HG03432 (cell line): ENCODE data around the gene MKLN1.
"Not testable (repeated sequence)": the region's sequence is repeated elsewhere in the genome, so short reads cannot be mapped to it uniquely, and the experiment has no call there.

ENCODE experiments used
- ATAC-seq: cut with Tn5 transposase; IDR thresholded peaks from one replicate; pipeline ENCODE4 v1.9.1; 2021; ENCODE audit warnings: mild to moderate bottlenecking, moderate library complexity; ENCODE audit not compliant: unreplicated experiment

Gene MKLN1

DNA sequence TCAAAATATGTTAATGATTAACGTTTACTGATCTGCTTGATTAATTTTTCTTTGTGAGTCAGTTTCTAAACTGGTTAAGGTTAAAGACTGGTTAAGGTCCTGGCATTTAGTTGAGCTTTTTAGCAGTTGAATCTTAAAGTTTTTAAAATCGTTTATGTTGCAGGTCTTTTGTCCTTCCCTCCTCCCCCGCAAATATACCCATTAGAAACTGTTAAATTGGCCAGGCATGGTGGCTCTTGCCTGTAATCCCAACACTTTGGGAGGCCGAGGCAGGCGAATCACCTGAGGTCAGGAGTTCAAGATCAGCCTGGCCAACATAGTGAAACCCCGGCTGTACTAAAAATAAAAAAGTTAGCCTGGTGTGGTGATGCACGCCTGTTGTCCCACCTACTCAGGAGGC, 127.9 kb downstream of the MKLN1 start:
- no peak for ATAC-seq

DNA sequence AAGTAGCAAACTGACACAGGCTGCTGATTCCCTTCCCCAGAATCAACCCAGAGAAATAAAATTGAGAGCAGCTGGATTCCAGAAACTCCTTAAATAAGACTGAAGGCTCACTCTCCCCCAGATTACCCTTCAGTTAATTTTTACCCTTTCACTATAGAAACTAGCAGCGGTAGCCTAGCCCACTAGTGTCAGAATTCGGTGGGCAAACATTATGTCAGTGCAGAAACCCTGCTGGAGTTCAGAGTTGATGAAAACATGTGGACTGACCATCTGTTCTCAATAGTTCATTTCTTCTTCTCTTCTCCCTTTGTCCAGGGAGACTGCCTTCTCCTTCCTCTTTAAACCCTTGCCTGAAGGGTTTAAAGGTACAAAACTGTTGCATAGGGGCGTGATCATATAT, 128.7 kb downstream of the MKLN1 start:
- ATAC-seq = no peak

DNA sequence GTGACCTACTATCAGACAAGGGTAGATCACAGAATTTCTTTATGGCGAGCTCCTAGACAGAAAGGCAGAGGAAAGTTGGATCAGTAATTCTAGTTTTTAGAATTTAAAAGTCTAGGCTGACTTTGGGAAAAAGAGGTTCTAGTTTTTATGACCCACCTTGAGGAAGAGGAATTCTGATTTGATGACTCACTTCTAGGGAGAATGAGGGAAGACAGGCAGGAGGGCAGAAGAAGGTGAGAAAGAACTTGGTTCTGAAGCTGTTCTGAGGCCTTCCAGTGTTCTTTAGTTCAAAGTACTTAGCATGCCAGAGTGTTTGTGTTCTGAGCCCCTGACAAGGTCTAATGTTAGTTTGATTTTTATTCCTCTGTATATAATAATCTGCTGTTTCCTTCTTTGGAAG, 131.6 kb downstream of the MKLN1 start:
- no peak for ATAC-seq

DNA sequence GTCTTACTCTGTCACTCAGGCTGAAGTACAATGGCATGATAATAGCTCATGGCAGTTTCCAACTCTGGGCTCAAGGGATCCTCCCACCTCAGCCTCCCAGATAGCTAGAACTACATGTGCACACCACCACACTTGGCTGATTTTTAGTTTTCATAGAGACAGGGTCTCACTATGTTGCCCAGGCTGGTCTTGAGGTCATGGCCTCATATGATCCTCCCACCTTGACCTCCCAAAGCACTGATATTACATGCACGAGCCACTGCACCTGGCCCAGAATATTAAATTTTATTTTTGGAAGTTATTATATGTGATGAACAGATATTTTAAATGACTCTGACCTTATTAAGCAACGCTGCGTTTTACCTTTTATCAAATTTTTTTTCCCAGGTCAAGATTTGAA, 134.4 kb downstream of the MKLN1 start:
- ATAC-seq = no peak

DNA sequence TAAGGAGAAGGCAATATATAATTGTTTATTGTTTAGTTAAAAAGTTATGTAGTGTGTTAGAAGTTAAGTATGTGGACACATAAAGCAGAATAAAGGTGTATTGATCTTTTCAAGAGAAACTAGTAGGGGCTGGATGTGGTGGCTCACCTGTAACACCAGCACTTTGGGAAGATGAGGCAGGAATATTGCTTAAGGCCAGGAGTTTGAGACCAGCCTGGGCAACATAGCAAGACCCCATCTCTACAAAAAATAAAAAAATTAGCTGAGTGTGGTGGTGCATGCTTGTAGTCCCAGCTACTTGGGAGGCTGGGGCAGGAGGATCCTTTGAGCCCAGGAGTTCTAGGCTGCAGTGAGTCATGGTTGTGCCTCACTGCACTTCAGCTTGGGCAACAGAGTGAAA, 135.0 kb downstream of the MKLN1 start:
- ATAC-seq = not testable (repeated sequence)

DNA sequence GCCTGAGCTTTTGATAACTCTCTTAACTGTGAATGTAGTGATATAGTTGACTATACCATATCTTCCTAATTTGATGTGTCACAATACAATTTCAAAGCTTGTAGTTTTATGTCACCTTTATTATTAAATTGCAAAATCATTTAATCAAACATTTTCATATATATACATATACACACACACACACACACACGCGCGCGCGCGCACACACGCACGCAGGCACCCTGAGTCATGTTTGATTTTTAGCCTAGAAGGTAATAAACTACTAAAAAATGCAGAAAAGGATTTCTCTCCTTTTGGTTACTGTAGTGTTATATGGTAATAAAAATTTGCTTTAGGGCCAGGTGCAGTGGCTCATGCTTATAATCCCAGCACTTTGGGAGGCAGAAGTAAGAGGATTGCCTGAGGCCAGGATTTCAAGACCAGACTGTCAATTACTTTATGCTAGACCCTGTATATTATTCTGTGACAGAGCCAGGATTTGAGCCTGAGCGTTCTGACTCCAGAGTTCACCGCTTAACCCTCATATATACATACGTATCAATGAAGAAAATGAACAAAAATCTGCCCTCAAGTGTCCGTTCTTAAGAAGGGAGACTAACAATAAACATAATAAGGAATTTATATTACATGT, 139.2 kb downstream of the MKLN1 start:
- ATAC-seq = no peak

DNA sequence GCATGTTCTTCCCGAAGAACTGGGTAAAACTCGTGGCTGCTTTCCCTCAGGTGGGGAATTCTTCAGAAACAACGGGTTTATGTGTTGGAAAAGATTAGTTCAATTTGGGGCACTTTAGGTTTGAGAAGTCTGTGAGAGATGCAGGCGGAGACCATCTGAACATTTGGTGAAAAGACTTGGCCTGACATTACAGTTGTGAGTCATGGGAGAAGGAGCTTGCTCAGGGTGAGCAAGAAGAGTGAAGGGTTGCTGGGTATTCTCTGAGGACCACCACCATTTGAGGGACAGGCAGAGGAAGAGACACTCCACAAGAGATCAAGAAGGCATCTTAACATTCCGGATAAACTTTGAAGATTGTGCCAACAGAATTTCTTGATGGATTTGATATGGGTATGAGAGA, 140.1 kb downstream of the MKLN1 start:
- no peak for ATAC-seq

DNA sequence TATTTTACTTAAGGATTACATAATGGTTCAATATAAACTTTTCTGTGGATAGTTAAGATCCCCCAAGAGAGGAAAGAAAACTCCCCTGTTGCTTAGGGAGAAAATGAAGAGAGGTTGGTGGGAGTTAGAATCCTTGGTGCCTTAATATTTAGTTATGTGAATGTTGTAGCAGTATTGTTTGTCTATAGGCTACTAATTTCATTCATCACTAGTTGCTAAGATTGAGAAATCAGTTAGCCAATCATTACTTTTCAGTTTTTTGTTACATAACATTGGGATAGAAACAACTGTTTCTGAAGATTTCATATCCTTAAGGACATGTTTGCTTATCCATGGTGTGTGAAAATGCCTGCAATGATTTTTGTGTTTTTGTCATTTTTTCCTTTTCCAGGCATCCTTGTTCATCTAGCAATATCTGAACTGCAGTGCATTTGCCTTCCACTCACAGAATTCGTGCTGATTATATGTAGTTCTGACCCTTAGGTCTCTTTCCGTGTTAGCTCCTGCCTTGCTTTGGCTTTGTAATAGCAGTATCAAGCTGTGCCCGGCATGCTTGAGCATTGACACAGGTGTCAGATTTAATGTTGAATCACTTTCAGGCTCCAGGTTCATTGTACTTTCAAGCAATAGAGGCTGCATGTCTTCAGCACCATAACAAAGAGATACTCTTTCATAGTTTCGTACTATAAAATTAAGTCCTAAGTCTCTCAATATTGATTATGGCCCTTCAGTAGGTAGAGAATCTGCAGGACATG, 143.8 kb downstream of the MKLN1 start:
- no peak for ATAC-seq

DNA sequence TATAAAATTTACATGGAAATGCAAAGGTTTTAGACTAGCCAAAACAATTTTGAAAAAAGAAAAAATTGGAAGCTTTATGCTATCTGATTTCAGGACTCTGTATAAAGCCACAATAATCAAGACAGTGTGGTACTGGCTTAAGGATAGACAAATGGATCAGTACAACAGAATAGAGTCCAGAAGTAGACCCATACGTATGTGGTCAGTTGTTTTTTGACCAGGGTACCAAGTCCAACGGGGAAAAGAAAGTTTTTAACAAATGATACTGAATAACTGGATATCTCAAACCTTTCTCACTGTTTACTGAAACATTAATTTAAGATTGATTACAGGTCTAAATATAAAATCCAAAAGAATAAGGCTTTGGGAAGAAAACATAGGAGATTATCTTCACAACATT, 149.1 kb downstream of the MKLN1 start:
- no peak for ATAC-seq

DNA sequence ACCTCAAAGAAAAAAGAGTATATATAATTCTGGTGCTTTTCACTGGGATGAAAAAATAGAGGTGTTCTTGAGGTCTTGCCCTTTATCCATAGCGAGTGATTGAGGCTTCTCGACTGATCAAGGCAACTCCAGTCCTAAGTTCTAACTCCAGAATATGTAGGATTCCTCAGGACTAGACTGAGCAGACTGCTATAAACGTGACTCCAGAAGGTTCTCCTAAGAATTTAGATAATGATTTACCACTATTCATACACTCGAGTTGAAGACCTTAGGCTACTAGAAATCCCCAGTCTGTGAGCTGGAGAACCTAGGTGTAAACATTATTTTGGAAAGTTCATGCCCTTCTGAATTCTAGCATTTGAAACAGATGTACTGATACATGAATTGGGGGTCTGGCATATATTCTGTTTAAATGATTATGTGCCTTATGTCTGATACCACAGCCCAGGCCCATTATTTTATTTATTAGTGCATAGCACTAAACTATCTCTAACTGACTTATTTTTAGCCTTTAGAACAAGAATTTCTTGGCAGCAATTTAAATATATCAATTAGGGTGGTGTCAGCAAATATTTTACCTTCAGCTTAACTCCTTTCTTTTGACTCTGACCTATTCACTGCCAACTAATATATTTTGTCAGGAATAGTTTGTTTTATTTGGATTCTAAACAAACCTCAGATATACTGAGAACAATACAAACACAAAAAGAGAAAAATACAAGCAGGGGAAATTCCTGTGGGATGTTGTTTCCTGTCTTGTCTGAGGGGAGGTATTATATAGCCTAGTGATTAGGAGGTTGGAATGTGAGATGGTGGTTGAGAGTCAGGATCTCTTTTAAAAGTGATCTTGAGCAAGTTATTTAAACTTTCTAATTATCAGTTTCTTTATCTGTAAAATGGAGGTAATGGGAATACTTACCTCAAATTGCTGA, 153.0 kb downstream of the MKLN1 start:
- no peak for ATAC-seq

DNA sequence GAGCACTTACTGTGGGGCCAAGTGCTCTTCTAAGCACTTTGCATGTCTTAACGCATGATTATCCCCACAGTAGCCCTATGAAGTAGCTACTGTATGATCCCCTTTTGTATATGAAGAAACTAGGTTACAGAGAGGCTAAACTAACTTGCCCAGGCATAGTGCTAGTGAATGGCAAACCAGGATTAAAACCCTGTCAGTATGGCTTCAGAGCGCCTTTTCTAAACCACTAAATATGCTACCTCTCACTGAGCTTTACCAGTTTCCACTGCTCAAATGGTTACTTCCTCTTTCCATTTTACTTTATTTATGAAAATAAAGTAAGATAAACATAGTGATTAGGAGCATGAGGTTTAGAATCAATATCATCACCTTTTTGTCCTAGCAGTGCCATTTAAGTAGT, 155.1 kb downstream of the MKLN1 start:
- peak; percentile 46 for ATAC-seq

DNA sequence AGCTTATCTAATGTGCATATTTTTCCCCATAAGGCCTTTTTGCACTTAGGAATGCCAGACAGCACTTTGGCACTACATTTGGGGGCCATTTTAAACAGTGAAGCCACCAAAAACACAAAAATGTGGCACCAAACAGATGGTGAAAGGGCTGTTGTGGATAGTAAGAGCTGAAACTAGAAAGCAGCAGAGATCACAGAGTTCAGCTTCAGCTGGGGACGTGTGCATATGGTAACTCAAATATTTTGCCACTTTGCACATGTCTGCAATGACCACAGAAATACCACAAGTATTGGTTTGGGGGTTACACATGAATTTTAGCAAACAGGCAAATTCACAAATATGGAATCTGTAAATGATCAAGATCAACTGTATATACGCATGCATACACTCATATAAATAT, 155.9 kb downstream of the MKLN1 start:
- no peak for ATAC-seq

DNA sequence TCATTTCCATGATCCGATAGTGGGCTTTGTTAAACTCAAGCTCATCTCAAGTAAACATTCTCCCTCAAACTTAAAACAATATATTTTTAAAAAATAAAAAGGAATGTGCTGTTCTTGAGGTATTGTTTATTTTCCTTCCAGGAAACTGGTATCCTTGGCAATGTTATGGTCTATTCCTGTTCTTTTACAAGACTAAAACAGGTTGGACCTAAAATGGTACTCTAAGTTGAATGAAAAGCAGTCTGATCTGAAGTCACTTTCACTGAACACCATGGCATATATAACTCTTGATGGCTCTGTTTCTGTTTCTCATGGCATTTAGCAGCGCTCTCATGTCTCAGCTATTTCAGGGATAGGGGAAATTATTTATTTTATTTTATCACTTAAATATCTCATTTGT, 158.7 kb downstream of the MKLN1 start:
- no peak for ATAC-seq

DNA sequence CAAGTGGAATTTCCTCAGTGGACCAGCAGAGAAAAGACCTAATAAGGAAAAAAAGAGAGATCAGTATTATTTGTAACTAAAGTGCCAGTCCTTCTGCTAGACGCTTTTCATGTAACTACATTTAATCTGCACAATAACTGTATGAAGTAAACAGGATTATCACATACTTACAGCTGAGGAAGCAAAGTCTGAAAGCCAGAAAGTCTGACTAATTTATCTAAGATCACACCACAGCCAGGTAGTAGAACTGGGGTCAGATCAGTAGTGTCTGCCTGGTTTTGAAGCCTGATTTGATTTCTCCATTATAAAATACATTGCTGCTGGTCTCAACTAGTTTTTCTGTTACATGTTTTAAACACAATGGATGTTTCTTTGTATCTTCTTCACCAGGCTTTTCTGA, 159.5 kb downstream of the MKLN1 start:
- ATAC-seq = no peak

DNA sequence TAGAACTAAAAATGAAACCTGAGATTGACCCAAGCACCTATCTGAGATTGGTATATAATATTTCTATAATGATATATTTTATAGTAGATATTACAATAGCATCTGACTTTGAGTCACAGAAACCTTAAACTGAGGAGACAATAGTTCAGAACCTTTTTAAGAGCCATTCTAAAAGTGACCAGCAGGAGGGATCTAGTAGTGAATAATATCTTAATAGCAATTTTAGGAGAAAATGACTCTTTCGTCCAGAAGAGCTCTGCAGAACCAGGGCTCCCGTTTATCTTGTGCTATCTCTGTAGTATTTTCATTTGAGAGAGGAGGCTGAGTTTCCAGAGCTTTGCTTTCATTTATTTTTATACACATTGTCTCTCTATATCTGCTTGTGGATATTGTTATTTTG, 160.7 kb downstream of the MKLN1 start:
- ATAC-seq = no peak

DNA sequence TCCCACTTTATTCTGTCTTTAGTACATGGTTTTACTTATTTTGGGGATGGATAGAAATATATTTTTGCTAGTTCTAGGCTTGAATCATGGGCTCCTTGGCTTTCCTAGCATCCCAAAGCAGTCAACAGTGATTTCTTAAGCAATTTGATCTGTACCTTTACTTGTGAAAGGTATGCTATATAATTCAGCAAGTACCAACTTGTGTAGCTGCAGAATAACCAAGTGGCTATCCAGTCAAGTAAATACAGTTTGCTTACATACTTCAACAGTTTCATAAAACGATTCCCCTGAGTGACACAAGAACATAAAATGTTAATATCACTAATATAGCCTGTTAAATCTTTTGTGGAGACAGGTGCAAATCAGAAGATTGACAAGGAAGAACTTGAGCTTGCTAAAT, 161.5 kb downstream of the MKLN1 start:
- ATAC-seq = no peak

DNA sequence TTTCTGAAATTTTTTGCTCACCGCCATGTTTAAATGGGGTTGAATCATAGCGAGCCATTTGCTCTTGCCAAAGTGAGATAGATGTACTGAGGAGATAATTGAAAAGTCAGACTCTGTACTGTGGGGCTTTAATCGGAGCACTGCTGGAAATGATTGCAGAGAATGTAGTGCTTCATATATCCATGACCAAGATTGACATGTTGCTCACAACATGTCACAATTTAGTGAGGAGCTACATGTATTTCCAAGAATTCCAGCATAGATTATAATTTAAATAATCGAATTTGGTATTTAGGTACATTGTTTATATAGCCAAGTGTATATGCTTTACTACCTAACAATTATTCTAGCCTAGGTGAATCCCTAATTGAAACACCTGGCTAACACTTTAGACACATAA, 162.2 kb downstream of the MKLN1 start:
- no peak for ATAC-seq

DNA sequence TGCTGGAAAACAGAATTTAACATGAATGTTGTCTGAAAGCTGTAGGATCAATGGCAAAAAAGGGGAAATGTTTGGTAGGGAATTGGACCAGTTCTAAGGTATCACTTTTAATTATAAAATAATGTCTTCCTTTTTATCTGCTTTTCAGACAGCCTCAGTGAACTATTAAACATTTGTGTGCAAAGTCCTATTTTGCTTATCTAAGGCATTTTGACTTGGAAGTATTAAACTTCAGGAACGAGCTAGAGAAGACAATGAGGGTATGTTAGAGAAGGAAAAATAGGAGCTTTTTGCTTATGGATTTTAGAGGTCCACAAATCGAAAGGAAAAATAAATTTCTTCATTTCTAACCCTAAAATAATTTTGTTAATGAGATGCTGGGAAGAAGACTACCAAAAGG, 165.4 kb downstream of the MKLN1 start:
- no peak for ATAC-seq

DNA sequence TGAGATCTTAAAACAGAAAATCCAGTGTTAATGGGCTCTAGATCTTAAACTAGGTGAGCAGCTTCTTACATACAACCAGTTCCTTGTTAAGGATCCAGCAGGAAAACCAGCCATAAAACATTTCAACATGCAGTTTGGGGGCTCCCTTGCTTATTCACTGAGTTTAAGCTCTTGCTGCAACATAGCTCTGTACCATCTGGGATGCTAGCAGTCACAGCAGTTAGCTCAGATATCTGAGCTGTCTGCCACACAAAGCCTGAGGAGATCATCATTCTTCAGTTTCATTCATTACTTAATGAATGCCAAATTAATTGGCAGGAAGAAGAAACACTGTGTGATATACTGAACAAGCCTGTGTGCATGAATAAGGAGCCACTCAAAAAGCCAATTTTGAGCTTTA, 165.9 kb downstream of the MKLN1 start:
- ATAC-seq = no peak

DNA sequence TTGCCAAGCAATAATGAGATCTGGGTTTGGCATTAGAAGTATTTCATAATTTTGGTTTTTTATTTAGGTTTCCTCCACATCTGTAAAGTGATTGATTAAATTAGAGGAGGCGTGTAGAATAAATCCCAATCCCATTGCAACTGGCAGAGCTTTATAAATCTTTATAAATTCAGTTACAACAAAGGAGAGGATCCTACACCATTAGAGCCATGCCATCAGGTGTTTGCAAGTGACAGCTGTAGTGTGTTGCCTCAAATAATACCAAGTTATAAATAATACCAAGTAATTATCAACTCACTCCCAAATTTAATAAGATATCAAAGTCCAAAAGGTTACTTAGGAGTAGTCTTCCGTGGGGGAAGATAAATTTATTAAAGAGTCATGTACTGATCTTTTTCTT, 166.5 kb downstream of the MKLN1 start:
- no peak for ATAC-seq

DNA sequence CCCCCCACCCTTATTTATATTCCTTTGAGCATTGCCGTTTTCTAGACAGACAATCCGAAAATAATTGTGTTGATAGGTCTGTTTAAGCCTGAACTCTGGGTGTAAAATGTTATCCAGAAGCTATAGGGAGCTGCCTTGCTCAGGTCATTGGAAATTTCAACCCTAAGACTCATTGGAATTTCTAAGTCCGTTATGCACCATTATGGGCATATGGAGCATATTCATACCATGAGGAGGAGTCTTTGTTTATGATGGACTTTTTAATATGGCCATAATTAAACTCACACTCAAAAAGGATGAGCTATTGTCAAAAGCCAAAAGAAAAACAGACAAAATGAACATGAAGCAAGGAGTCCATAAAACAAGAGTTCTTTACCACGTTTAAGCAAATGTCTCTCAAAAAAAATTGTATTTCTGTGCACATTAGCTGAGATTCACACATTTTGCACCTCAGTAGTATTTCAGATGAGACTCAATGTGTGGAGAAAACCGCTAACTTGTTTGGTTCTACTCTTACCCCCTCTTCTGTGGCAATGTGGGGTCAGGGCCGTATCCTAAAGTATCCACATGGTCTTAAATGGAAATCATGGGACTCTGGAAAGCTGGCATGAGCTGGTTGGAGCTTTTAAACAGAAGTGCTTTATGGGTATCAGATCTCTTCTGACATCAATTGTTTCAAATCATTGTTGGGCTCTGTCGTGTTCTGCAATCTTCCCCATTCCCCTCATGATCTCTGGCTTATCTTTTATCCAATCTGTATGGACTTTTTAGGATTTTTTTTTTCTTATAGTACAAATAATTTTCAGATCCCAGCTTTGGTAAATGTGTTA, 168.2 kb downstream of the MKLN1 start:
- ATAC-seq = no peak
